HG03095 (cell line): ENCODE data around the gene CPLANE2.

Experiments used
- ATAC-seq: cut with Tn5 transposase; IDR thresholded peaks from one replicate; pipeline ENCODE4 v1.9.1; 2021; ENCODE audit warnings: moderate library complexity; ENCODE audit not compliant: unreplicated experiment

The CPLANE2 gene

DNA sequence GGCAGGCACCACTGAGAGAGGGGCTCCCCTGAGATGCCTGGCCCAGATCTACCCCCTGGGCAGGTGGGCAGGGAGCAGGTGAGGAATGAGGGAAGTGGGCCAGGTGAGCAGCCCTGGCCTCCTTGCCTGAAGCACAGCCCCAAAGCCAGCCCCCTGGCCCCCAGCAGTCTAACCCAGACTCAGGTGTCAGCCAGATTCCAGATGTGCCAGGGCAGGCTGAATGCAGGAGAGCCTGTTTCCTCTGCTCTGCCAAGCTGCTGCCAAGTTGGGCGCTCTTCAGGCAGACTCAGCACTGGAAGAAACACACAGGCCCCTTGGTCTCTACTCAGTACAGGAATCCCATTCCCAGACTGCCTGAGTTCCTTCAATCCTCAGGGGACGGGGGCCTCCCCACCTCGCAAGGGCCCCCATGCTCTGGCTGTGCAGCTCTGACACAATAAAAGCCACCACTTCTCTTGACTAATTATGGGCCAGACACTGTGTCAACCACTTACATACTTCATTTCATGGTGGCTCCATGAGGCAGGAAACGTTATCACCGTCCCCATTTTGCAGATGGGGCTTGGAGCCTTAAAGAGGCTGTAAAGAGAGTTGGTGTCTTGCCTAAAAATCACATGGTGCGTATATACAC, 45.0 kb downstream of the CPLANE2 start:
- ATAC-seq = no peak

DNA sequence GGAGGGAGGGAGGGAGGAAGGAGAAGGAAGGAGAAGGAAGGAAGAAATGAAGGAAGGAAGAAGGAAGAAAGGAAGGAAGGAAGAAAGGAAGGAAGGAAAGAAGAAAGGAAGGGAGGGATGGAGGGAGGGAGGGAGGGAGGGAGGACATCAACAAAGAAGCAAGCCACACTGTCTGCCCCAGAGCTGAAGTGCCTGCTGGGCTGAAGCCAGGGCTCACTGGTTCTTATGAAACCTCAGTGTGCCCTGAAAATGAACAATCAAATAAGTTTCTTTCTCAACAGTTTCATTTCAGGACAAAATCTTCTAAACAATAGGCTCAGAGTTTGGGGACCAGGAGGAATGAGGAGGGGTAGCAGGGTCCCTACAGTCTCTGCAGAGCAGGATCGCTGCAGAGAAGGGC, 45.7 kb downstream of the CPLANE2 start:
- no peak for ATAC-seq

DNA sequence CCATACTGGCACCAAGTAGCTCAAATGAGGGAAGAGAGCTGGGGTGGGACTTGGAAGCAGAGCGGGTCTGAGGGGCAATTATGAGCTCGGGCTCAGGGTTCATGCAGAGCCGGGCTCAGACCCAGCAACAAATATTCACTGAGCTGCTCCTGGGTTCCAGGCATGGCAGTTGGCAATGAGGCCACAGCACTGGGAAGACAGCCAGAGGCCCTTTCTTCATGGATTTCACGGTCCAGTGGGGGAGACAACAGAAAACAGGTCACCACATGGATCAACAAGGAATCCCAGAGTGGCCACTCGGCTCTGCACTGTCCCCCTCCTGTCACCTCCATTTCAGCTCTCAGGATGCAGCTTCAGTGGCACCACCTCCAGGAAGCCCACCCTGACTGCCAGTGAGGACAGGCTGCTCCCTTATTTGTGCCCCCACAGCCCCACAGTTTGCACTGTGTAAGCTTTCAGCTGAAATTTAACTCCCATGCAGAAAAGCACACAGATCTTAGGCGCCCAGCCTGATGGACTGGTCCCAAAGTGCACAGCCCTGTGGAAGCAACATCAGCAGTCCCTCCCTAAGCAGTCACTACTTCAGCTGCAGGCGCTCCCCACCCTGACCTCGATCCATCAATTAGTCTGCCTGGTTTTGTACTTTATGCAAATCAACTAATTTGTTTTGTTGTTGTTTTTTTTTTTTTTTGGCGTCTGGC, 46.9 kb downstream of the CPLANE2 start:
- ATAC-seq = no peak

DNA sequence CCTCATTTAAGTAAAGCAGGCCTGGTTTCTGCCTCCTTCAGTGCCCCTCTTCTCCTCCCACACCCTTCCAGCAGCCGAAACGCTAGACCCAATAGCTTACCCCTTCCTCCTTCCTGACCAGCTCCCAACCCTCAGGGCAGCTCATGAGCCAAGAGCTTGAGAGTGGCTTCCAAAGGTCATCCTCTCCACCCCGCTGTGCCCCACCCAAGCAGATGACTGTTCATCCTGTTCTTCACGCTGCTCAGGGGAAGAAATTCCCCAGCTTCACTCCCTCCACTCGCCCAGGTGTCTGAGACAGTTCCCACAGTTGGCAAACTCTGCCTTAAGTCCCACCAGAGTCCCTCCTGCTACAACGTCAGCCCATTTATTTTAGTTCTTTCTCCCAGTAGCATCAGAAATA, 48.0 kb downstream of the CPLANE2 start:
- ATAC-seq = no peak

DNA sequence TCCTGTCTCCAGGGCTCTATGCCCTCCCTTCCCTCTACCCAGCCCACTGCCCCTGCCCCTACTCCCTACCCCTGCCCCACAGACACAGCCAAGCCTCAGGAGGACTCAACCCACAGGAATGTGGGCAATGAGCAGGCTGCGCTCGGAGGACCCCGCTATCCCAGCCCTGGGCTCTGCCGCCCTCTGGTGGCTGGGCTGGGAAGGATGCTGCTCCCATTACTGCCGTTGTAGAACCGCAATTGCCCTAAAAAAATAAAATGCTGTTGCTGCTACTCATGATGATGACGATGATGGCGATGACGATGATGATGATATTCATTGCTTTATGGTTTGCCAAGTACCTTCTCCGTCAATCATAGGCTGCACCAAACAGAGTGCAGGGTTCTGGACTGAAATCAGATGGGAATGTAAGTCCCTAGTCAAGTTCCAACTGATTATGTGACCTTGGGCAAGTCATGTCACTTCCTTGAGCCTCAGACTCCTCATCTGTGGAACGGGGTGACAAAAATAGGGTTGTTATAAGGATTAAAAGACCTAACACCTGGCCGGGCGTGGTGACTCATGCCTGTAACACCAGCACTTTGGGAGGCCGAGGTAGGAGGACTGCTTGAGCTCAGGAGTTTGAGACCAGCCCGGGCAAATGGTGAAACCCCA, 49.1 kb downstream of the CPLANE2 start:
- no peak for ATAC-seq

DNA sequence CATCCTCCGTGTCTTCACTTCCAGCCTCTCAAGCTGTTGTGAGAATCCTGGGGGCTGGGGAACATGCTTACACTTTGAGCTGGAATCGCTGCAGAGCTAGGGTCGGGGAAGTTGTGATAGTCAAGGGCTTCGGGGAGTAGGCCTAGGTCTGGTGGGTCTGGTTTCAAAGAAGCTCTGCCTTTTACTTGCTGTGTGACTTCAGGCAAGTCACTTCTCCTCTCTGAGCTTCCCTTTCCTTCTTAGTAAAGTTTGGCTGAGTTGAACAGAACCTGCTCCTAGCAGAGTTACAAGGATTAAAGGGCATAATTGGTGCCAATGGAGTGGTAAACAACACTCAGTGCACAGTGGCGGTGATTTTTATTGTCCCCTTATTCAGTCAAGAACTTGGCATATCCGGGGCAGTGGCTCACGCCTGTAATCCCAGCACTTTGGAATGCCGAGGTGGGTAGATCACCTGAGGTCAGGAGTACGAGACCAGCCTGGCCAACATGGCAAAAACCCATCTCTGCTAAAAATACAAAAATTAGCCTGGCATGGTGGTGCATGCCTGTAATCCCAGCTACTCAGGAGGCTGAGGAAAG, 50.2 kb downstream of the CPLANE2 start:
- no peak for ATAC-seq

DNA sequence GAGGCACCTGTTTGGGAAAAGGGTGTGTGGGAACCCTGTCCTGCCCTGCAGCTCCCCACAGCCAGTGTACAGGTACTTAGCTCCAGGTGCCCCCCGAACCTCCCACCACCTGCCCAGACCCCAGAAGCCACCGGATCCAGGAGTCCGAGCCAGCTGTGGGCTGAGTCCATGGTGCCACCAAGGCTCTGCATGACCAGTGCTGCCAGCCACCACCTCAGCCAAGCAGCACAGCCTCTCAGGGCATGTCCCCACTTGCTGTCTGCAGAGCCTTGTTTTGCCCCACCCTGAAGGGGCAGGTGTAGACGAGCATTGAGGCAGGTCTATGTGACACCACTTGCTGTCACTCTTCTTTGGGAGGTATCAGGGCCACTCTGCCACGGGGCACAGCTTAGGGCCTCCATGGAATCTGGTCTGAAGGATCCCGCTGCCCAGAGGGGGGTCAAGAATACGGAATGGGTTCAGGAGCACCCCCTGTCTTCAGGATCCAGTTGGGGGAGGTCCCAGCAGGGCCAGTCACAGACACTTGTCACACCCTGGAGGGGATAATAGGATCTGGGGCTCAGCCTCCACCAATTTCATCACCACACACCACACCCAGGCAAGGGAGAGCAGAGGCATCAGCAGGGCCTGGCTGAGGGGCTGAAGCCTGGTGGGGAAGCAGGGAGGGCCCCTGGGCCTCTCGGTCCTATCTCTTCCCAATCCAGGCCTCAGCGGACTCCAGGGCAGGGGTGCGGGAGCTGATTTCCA, 52.3 kb downstream of the CPLANE2 start:
- no peak for ATAC-seq

DNA sequence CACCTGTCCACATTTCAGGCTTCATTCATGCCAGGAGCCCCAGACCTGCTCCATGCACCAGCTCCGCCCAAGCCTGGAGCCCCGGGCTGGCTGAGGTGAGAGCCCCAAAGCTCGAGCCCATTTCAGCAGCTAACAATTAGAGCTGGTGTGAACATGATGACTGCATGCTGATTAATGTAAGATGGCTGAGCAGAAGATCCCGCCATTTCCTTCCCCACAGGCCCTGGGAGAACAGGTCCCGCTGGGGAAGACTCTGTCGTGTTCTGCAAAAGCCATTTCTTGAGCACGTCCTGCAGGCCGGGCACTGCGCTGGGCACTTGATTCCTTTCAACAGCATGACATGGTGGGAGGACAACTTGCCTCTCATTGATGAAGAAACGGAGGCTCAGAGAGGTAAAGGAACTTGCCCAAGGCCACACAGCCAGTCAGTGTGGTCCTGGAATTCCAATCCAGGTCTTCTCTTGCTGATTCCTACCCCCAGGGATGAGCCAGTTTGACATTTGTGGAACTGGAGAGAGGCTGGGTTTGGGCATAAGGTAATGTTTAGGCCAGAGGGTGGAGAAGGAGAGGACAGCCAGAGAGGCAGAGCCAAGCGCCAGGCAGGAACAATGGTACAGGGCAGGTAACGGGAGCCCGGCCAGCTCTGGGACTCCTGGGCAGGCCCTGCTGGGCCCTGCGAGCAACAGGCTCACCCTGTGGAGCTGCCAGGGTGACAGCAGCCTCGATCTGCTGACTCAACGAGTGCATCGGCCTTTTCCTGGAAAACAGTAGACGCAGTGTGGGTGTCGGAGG, 53.0 kb downstream of the CPLANE2 start:
- ATAC-seq = no peak

DNA sequence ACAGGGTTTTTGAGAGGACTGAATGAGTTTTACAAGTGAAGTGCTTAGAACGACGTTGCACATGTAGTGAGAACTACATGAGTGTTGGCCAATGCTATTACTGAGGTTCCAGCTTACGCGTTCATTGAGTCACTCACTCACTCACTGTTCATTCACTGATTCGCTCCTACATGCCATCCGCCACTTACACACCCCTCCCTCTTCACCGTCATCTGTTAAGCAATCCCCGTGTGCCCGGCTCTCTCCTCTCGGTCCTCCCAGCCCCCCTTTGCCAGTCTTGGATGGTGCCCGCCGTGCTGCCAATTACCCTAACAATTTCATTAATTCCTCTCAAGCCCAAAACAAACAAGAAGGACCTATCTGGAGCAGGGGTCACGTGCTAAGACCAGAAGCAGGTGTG, 53.8 kb downstream of the CPLANE2 start:
- no peak for ATAC-seq

DNA sequence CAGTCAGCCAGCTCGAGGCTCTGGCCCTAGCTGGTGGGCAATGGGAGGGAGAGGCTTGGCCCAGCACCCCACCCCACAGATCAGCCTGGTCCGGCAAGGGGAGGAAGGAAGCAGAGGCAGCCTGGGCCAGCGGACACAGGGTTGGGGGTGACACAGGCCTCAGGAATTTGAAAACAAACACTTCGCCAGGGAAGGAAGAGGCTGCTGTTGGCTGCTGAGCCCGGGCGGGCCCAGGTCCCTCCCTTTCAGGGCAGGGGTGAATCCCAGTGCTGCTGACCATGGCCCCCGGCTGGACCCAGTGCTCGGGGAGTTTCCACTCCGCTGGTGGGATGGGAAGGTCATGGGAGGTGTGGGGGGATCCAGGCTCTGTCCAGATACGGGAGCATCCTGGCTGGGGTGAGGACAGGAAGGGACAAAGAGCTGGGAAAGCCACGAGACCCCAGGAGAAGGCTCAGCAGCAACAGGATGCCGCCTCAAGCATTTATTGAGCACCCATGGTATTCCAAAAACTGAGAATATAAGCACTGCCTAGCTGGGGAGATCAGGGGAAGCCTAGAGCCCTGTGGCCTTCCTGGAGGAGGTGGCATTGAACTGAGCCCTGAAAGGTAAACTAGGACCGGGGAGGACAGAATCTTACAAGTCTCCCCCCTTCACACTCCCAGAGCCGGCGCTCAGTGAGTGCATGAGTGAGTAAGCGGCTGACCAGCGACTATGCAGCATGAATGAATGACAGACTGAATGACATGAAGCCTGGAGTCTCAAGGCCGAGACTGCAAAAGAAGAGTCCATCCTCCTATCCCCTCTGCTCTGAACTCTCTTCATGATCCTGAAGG, 54.9 kb downstream of the CPLANE2 start:
- no peak for ATAC-seq
